Stomach smooth muscle (tissue), 2 donors: Measurements from ENCODE around the gene ASTN2.

Experiments
- H3K27ac ChIP-seq: one replicate; pipeline ENCODE4 v1.7.0; 2013; ENCODE audit warnings: mild to moderate bottlenecking, low read length, inconsistent platforms
- H3K27me3 ChIP-seq, 2 donors: one replicate each; pipeline ENCODE4 v1.7.0; 2013; ENCODE audit warnings: low read length in 2 of 2; ENCODE audit not compliant: insufficient read depth in 2 of 2, control insufficient read depth in 1 of 2
- H3K36me3 ChIP-seq, 2 donors: one replicate each; pipeline ENCODE4 v1.7.0; 2013; ENCODE audit warnings: low read length in 2 of 2; ENCODE audit not compliant: control insufficient read depth in 2 of 2, insufficient read depth in 2 of 2
- H3K4me1 ChIP-seq: one replicate; pipeline ENCODE4 v1.7.0; 2013; ENCODE audit warnings: low read length; ENCODE audit not compliant: control insufficient read depth, insufficient read depth
- H3K4me3 ChIP-seq, 2 donors: one replicate each; pipeline ENCODE4 v1.7.0; 2013; ENCODE audit warnings: low read length in 2 of 2
- H3K9ac ChIP-seq, 2 donors: one replicate each; pipeline ENCODE4 v1.7.0; 2013; ENCODE audit warnings: low read length in 2 of 2, mild to moderate bottlenecking in 1 of 2
- H3K9me3 ChIP-seq, 2 donors: one replicate each; pipeline ENCODE4 v1.7.0; 2013; ENCODE audit warnings: low read length in 2 of 2; ENCODE audit not compliant: control insufficient read depth in 2 of 2
- donor health status: healthy.
- donor health status: Pancreatic carcinoma.

The ASTN2 gene

GRCh38 chr9:117095081-117095480, 319.8 kb downstream of the ASTN2 start:
- no peak overlapping the region for H3K9ac ChIP-seq
- no peak overlapping the region for H3K4me3 ChIP-seq
- H3K27ac ChIP-seq: no peak overlapping the region
- no peaks in the 10 kb centered on the region for H3K9me3 ChIP-seq
- peaks cover 6% of the 10 kb centered on the region for H3K4me1 ChIP-seq
- no peaks in the 10 kb centered on the region for H3K36me3 ChIP-seq
- H3K27me3 ChIP-seq: no peaks in the 10 kb centered on the region

GRCh38 chr9:117093891-117094844, 320.7 kb downstream of the ASTN2 start:
- no peaks in the 10 kb centered on the region for H3K27me3 ChIP-seq
- no peaks in the 10 kb centered on the region for H3K36me3 ChIP-seq
- H3K9ac ChIP-seq: no peak overlapping the region
- peaks cover 6% of the 10 kb centered on the region for H3K4me1 ChIP-seq
- H3K9me3 ChIP-seq: no peaks in the 10 kb centered on the region
- H3K27ac ChIP-seq: no peak overlapping the region
- no peak overlapping the region for H3K4me3 ChIP-seq

- Histone ChIP-seq H3K27me3 (peaks cover 0 to 2% of the 10 kb centered on the region in 2 donors), H3K4me1 (peaks cover 6% of the 10 kb centered on the region), H3K36me3 (no peaks in the 10 kb centered on the region), H3K27ac (no peak overlapping the region), H3K4me3 (no peak overlapping the region), H3K9me3 (no peaks in the 10 kb centered on the region), H3K9ac (no peak overlapping the region)
Measured at GRCh38 chr9:117092582-117092981, 322.3 kb downstream of the ASTN2 start.

- H3K9ac ChIP-seq: no peak overlapping the region
- H3K9me3 ChIP-seq: no peaks in the 10 kb centered on the region
- H3K36me3 ChIP-seq: no peaks in the 10 kb centered on the region
- peaks cover 0 to 5% of the 10 kb centered on the region in 2 donors for H3K27me3 ChIP-seq
- H3K4me1 ChIP-seq: peaks cover 6% of the 10 kb centered on the region
- H3K27ac ChIP-seq: no peak overlapping the region
- no peak overlapping the region for H3K4me3 ChIP-seq
Measured at GRCh38 chr9:117091529-117091928, 323.3 kb downstream of the ASTN2 start.

- Histone ChIP-seq H3K9ac (no peak overlapping the region), H3K9me3 (no peaks in the 10 kb centered on the region), H3K27me3 (peaks cover 0 to 6% of the 10 kb centered on the region in 2 donors), H3K4me1 (no peaks in the 10 kb centered on the region), H3K4me3 (no peak overlapping the region), H3K27ac (no peak overlapping the region), H3K36me3 (no peaks in the 10 kb centered on the region)
Measured at GRCh38 chr9:117088786-117089185, 326.1 kb downstream of the ASTN2 start.

- Histone ChIP-seq H3K4me3 (no peak overlapping the region), H3K4me1 (no peaks in the 10 kb centered on the region), H3K27me3 (peaks cover 0 to 6% of the 10 kb centered on the region in 2 donors), H3K9me3 (no peaks in the 10 kb centered on the region), H3K27ac (no peak overlapping the region), H3K36me3 (no peaks in the 10 kb centered on the region), H3K9ac (no peak overlapping the region)
Measured at GRCh38 chr9:117088140-117088539, 326.7 kb downstream of the ASTN2 start.

GRCh38 chr9:117084221-117084620, 330.6 kb downstream of the ASTN2 start:
- Histone ChIP-seq H3K27me3 (peaks cover 0 to 6% of the 10 kb centered on the region in 2 donors), H3K9ac (no peak overlapping the region), H3K4me3 (no peak overlapping the region), H3K4me1 (no peaks in the 10 kb centered on the region), H3K9me3 (no peaks in the 10 kb centered on the region), H3K36me3 (no peaks in the 10 kb centered on the region), H3K27ac (no peak overlapping the region)

GRCh38 chr9:117083559-117083958, 331.3 kb downstream of the ASTN2 start:
- H3K4me3 ChIP-seq: no peak overlapping the region
- no peak overlapping the region for H3K27ac ChIP-seq
- no peak overlapping the region for H3K9ac ChIP-seq
- no peaks in the 10 kb centered on the region for H3K36me3 ChIP-seq
- H3K9me3 ChIP-seq: no peaks in the 10 kb centered on the region
- peaks cover 0 to 4% of the 10 kb centered on the region in 2 donors for H3K27me3 ChIP-seq
- H3K4me1 ChIP-seq: no peaks in the 10 kb centered on the region

GRCh38 chr9:117081641-117082317, 333.1 kb downstream of the ASTN2 start:
- Histone ChIP-seq H3K27ac (no peak overlapping the region), H3K36me3 (no peaks in the 10 kb centered on the region)

GRCh38 chr9:117080765-117081390, 334.0 kb downstream of the ASTN2 start:
- Histone ChIP-seq H3K9ac (no peak overlapping the region), H3K9me3 (no peaks in the 10 kb centered on the region), H3K27ac (no peak overlapping the region), H3K36me3 (no peaks in the 10 kb centered on the region), H3K4me3 (no peak overlapping the region), H3K4me1 (no peaks in the 10 kb centered on the region), H3K27me3 (no peaks in the 10 kb centered on the region)

More at GRCh38 chr9:117081641-117082317, 333.1 kb downstream of the ASTN2 start:
- no peak overlapping the region for H3K9ac ChIP-seq
- peaks cover 0 to 4% of the 10 kb centered on the region in 2 donors for H3K27me3 ChIP-seq
- H3K9me3 ChIP-seq: no peaks in the 10 kb centered on the region
- no peak overlapping the region for H3K4me3 ChIP-seq
- no peaks in the 10 kb centered on the region for H3K4me1 ChIP-seq
